Measurements from ENCODE around the gene THADA.

Gene THADA

DNA sequence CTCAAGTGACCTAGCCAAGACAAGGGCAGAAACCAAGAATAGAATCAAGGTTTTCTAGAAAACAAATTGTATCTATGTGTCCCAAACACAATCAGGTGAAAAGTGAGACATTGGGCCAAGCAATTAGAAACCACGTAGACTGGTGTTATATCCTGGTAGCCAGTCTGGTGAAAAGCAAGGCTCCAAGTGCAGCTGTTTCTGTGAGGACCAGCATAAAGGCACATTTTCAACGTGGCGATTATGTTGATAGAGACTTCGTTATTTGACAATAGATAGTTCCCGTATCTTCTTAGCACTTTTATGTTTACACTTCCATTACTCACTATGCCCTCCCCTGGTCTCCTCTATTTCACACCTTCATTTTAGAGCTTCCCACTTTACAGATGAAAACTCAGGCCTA, 266.2 kb downstream of the THADA start:
- no peak for DNase-seq (ENCODE audit: low read depth in 2 of 2, low spot score in 1 of 2)

GRCh38 chr2:43328832-43329231, 267.0 kb downstream of the THADA start:
- no peak for DNase-seq (ENCODE audit: low read depth in 2 of 2, low spot score in 1 of 2)

DNA sequence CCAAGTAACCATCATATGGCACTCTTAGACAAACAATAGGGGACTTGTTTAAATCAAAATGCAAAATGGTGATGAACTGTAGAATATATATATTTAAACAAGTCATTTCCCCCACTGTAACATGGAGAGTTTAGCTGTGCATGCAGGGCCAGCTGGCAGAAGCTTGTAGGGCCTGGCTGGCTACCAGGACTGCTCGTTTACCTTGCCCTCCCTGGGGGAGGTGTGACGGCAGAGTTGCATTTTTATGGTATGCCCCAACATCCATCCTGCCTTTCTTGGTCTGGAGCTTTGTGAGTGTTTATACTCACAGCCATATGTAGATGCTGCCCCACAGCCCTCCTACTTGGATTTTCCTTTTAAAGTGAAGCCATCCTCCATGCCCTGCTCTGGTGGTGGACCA, 267.7 kb downstream of the THADA start:
- DNase-seq (ENCODE audit: low read depth in 2 of 2, low spot score in 1 of 2): no peak

GRCh38 chr2:43327119-43327518, 268.7 kb downstream of the THADA start:
- DNase-seq (ENCODE audit: low read depth in 2 of 2, low spot score in 1 of 2): no peak

DNA sequence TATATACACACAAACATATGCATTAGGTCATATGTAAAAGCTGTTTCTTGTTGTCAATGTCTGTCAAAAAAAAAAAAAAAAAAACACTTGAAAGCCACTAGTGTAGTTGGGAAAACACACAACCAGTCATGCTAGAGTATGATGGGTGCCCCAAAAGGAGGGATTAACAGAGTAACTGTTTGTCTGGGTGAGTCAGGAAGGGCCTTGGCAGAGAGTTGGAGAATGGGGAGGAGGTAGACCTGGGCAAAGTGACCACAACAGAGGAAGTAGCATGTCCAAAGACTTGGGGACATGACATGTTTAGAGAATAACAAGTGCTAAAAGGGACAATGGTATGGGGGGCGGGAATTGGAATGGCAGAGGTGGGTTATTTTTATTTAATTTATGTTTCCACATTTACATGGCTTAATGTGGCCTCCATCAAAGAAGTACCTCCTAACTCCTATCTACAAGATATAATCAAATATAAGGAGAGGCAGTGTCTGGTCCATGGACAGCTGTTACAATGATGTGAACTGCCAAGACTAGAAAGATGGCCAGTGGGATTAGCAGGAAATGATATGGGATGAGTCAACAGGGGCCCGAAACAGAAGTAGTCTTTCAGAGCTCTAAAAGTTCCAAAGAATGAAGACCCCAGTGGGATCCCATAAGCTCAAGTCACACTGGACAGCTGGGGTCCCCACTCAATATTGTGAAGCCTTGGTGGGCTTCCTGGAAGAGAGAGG, 269.6 kb downstream of the THADA start:
- no peak for DNase-seq (ENCODE audit: low read depth in 2 of 2, low spot score in 1 of 2)

DNA sequence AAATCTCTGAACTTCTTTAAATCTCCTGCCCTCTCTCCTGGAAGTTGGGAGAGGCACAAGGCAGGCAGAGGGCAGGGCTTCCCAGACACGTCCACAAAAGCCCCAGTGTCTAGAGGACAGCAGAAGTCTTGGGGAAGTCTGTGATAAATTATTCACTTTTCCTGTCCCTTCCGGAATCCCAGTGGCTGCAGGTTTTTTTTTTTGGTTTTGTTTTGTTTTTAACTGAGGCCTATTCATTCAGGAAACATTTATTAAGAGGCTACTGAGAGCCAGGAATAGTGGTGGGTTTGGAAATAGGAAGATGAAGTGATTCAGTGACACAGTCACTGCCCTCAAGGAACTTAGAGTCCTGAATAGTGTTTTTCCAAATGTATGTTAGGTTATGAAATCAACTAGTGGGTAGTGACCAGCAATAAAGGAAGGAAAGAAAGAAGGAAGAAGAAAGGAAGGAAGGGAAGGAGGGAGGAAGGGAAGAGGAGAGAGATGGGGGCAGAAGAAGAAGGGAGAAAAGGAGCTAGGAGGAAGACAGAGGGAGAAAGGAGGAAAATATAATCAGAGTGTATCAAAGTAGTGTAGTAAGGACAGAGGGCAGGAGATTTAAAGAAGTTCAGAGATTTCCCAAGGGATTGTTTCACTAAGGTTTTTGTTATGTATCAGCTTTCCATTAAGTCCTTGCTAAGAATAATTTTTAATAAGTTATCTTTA, 270.6 kb downstream of the THADA start:
- no peak for DNase-seq (ENCODE audit: low read depth in 2 of 2, low spot score in 1 of 2)

DNA sequence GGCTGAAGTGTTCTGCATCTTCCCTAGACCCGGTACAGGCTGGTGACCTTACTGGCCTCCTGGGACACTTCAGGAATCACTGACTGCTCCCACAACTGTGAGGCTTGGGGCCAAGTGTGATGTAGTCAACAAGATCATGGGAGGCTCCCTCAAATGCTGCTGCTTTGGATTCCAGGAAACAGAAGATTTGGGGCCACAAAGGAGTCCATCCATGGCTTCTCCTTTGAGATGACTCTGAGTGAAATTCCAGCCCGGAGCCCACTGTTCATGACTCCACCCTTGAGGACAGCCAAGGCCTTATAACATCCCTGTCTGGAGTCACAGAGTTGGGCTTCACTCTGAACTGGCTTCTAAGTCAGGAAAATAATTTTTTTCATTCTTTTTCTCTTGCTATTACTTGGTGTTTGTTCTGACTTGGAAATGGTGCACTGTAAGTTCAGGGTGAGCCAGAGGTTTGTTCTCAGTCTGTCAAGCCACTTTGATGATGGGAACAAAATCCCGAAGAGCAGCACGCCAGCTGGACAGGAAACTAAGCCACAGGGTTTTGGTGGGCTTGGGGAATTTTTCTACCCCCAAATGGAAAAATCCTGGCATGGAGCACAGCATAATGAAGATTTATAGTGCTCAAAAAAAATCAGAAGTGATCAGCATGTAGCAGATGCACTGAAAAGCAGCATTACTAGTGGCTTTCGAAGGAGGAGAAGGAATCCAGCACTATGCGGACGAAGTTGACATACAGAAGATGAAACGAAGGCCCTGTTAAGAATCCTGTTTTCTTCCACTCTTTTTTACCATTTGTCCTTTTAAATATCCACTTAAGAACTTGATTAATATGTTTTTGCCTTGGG, 271.4 kb downstream of the THADA start:
- DNase-seq (ENCODE audit: low read depth in 2 of 2, low spot score in 1 of 2): no peak

GRCh38 chr2:43323857-43324256, 272.0 kb downstream of the THADA start:
- no peak for DNase-seq (ENCODE audit: low read depth in 2 of 2, low spot score in 1 of 2)

DNA sequence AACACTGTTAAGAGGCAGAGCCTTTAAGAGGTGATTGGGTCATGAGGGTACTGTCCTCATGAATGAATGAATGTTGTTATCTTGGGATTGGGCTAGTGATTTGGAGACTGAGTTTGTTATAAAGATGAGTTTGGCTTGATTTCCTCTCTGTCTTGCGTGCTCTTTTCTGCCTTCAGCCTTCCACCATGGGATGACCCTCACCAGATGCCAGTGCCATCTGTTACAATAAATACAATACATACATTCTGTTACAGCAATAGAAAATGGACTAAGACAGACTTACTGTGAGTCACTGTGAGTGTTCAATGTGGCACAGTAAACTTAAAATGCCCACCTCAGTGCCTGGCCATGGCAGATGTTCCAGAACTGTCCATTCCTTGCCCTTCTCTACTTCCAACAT, 274.4 kb downstream of the THADA start:
- no peak for DNase-seq (ENCODE audit: low read depth in 2 of 2, low spot score in 1 of 2)

GRCh38 chr2:43319541-43319940, 276.3 kb downstream of the THADA start:
- DNase-seq (ENCODE audit: low read depth in 2 of 2, low spot score in 1 of 2): no peak

DNA sequence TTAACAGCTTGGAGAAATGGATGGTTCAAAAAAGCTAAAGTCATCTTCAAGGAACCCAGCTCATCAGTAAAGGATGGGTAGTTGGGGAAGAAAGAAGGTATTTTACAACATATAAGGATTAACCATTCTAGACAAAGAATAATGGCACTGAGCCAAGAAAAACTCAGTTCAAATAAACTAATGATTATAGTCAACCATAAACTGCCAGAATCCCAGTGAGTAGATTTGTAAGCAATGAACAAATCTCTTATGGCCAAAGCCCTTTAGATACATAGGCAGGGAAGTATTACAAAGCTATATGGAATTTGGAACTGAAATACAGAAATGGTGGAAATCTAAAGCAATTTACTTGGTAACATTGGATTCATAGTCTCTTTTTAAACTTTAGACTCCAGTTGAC, 277.0 kb downstream of the THADA start:
- DNase-seq (ENCODE audit: low read depth in 2 of 2, low spot score in 1 of 2): no peak

DNA sequence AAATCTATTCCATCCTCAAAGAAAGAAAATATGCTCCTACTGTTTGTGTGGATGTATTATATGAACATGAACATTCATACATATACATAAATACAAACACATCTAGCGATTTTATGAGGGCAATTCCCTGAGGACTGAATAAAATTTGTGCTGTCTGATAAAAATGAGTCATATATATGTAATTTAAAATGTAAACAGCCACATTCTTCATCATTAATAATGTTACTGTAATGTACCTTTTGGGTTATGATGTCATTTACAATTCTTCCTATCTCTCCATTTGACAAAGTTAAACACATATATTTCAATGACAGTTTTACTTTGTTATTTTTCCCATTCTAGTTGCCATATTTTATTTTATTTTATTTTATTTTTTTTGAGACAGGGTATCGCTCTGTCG, 278.2 kb downstream of the THADA start:
- DNase-seq (ENCODE audit: low read depth in 2 of 2, low spot score in 1 of 2): no peak

GRCh38 chr2:43317194-43317593, 278.6 kb downstream of the THADA start:
- DNase-seq (ENCODE audit: low read depth in 2 of 2, low spot score in 1 of 2): no peak

DNA sequence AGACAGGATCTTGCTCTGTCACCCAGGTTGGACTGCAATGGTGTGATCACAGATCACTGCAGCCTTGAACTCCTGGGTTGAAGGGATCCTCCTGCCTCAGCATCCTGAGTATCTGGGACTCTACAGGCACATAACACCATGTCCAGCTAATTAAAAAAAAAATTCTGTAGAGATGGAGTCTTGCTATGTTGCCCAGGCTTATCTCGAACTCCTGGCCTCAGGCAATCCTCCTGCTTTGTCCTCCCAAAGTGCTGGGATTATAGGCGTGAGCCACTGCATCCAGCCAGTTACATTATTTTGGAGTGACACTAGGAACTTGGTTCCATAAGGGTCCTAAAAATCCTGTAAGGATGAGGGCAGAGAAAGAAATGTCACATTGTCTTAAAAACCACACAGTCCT, 280.4 kb downstream of the THADA start:
- no peak for DNase-seq (ENCODE audit: low read depth in 2 of 2, low spot score in 1 of 2)

DNA sequence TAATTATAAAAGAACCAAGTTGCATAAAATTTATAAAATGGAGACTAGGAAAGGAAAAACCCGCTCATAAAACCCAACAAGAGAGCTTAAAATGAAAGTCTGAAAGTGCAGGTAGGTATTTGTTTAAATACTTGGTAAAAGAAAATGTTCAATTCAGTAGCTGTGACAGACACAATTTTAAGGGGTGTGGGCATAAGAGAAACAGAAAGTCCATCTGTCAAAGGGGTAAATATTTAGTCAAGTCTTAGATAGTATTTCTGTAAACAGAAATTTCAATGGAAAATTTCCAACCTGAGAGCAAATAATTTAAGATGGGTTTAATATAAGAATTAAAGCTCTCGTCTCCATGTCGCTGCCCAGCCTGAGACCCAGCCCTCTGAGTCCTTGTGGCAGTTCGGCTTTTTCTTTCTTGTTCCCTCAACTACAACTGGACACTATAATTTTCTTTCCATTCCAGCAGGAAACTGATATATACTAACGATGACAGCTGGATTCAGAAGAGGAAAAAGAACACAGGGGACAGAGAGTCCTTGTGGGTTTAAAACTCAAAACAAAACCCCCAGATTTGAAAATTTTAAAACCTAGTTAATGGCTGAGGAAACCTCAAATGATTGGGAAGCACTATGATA, 281.4 kb downstream of the THADA start:
- DNase-seq (ENCODE audit: low read depth in 2 of 2, low spot score in 1 of 2): no peak

DNA sequence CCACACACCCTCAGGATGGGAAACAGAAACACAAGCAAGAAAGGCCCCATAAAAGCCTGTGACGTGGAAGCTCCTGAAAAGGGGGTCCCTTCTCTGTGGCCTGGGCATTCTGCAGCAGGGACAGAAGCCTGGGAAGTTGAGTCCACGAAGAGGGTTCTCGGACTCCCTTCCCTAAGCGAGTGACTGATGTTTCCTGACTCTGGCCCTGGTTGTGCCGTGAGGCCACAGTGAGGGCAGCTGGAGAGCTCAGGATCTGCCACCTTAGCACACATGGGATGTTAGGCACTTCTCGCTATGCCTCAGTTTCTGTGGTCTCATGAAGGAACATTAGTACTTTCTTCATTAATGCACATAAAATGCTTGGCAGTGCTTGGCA, 282.2 kb downstream of the THADA start:
- no peak for DNase-seq (ENCODE audit: low read depth in 2 of 2, low spot score in 1 of 2)

GRCh38 chr2:43312755-43313641, 282.8 kb downstream of the THADA start:
- DNase-seq (ENCODE audit: low read depth in 2 of 2, low spot score in 1 of 2): no peak

DNA sequence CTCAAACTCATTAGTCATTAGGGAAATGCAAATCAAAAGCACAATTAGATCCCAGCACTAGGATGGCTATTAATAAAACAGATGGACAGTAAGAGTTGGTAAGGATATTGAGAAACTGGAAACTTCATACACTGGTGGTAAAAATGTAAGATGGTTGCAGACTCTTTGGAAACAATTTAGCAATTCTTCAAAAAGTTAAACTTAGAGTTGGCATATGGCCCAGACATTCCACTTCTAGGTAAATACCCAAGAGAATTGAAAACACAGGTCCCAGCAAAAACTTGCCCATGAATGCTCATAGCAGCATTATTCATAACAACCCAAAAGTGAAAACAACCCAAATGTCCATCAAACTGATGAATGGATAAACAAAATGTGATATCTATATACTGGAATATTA, 284.6 kb downstream of the THADA start:
- DNase-seq (ENCODE audit: low read depth in 2 of 2, low spot score in 1 of 2): no peak

DNA sequence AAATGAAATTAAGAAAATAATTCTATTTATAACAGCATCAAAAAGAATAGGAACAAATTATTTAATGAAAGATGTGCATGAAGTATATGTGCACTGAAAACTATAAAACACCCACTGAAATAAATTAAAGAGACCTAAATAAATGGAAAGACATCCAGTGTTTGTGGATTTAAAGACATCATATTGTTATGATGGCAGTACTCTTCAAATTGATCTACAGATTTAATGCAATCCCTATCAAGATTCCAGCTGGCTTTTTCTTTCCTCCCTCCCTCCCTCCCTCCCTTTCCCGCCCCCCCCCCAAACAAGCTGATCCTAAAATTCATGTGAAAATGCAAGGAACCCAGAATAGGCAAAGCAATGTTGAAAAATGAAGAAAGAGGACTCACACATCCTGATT, 285.9 kb downstream of the THADA start:
- DNase-seq (ENCODE audit: low read depth in 2 of 2, low spot score in 1 of 2): no peak

- DNase-seq (ENCODE audit: low read depth in 2 of 2, low spot score in 1 of 2): no peak
Observed at GRCh38 chr2:43307973-43308372, 287.9 kb downstream of the THADA start.

DNA sequence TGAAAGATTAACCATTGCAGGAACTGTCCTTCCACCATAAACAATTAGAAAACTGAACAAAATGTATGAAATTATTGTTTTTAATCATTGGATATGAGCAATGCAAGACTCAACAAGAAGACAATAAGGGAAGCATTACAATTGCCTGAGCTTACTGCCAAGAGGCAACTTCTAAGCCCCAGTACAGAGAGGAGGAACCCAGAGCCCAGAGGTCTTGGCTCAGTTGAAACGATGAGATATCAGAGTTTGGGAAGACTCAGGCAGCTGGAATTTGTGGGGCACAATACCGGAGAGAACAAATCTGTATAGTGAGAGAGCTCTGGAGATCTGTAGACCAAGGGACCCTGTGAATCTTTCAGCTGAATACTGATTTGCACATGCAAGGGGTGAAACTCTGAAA, 288.8 kb downstream of the THADA start:
- DNase-seq (ENCODE audit: low read depth in 2 of 2, low spot score in 1 of 2): no peak
